K562 (cell line): ENCODE data around the gene TAS2R39. TPM values are rescaled to one million over a fixed set of nuclear protein-coding genes. Genes with fewer than 3 reads are reported as not detected.

Source experiments
- ATAC-seq: fragments of 200-7000 bp; cut with Tn5 transposase; 3 replicates; pipeline ENCODE4 v1.9.1; 2020; ENCODE audit warnings: moderate library complexity
- BruUV-seq: library from RNA; stranded (reverse); fragments of 400-500 nt; replicated peaks from 2 replicates; lab custom pipeline; 2021; lab: Mats Ljungman, UMichigan
- CTCF ChIA-PET: fragments of 300-600 bp; formaldehyde crosslinking; extraction: SDS; loops from one replicate; lab custom pipeline; 2021; ENCODE audit warnings: low intra/inter-chr PET ratio; lab: Yijun Ruan, JAX
- POLR2A ChIA-PET: fragments of 300-600, 350-650 bp; sonication (Branson Sonifier 250); formaldehyde crosslinking; extraction: SDS; loops from one replicate; lab custom pipeline; 2021; ENCODE audit warnings: antibody characterized with exemption, inconsistent platforms; lab: Yijun Ruan, JAX
- DNase-seq, 4 experiments: peaks; one replicate each; pipeline versions ENCODE4 v3.0.0 to v3.0.0-alpha.2; 2011 to 2018; ENCODE audit warnings: low spot score in 3 of 4, mixed read lengths in 3 of 4; ENCODE audit errors: extremely low read depth in 1 of 4
- FAIRE-seq: peaks from 2 replicates; lab custom pipeline; 2011; peaks lifted over from hg19 to GRCh38; lab: Jason Lieb, UNC
- H2AFZ ChIP-seq: 2 replicates; pipeline ENCODE4 v1.6.0; 2011; ENCODE audit warnings: low read depth, low read length, control low read depth, inconsistent platforms
- H3K27ac ChIP-seq: fragments of 200-600 bp; 3 replicates; pipeline ENCODE4 v1.8.0; 2011; ENCODE audit warnings: low read depth, mild to moderate bottlenecking, control low read depth, inconsistent platforms, low read length, moderate library complexity, mixed read lengths; ENCODE audit errors: extremely low read depth
- H3K27me3 ChIP-seq, 2 experiments: fragments of 300-600 bp in 1 of 2; 2 replicates in 1 of 2; 3 replicates in 1 of 2; pipeline versions ENCODE4 v1.6.0 to v1.8.0; 2011; ENCODE audit warnings: inconsistent platforms in 2 of 2, low read length in 2 of 2, mild to moderate bottlenecking in 1 of 2, mixed read lengths in 1 of 2, moderate library complexity in 1 of 2; ENCODE audit not compliant: control insufficient read depth in 2 of 2, insufficient read depth in 2 of 2
- H3K36me3 ChIP-seq: fragments of 300-600 bp; 3 replicates; pipeline ENCODE4 v1.8.0; 2011; ENCODE audit warnings: mild to moderate bottlenecking, low read length, inconsistent platforms; ENCODE audit not compliant: control insufficient read depth, insufficient read depth
- H3K4me1 ChIP-seq, 2 experiments: fragments of 200-600 bp in 1 of 2; replicated peaks in 1 of 2; 2 replicates in 1 of 2; 3 replicates in 1 of 2; pipeline versions ENCODE4 v1.5.1 to v1.8.0; 2011; ENCODE audit warnings: inconsistent platforms in 2 of 2, low read length in 2 of 2, mild to moderate bottlenecking in 1 of 2, mixed read lengths in 1 of 2, moderate library complexity in 1 of 2; ENCODE audit not compliant: control insufficient read depth in 2 of 2, insufficient read depth in 2 of 2
- H3K4me2 ChIP-seq: 2 replicates; pipeline ENCODE4 v1.6.1; 2011; ENCODE audit warnings: low read length, control low read depth, inconsistent platforms, mixed read lengths; ENCODE audit not compliant: insufficient read depth
- H3K4me3 ChIP-seq: fragments of 200-600 bp; sonication (generic), shearing (Covaris generic); 2 replicates; pipeline ENCODE4 v1.5.1; 2016; ENCODE audit warnings: control low read depth, inconsistent platforms
- H3K79me2 ChIP-seq: fragments of 200-600 bp; 3 replicates; pipeline ENCODE4 v1.8.0; 2011; ENCODE audit warnings: low read length, inconsistent platforms; ENCODE audit not compliant: control insufficient read depth, insufficient read depth
- H3K9ac ChIP-seq, 2 experiments: 2 replicates each; pipeline versions ENCODE4 v1.6.0 to v1.6.1; 2011; ENCODE audit warnings: low read depth in 2 of 2, low read length in 2 of 2, control low read depth in 1 of 2, inconsistent platforms in 1 of 2, mild to moderate bottlenecking in 1 of 2, mixed read lengths in 1 of 2; ENCODE audit not compliant: insufficient read depth in 1 of 2
- H3K9me1 ChIP-seq: one replicate; pipeline ENCODE4 v1.6.0; 2011; ENCODE audit warnings: inconsistent platforms, mild to moderate bottlenecking, low read length, moderate library complexity; ENCODE audit not compliant: control insufficient read depth, insufficient read depth
- H3K9me3 ChIP-seq: replicated peaks from 2 replicates; pipeline ENCODE4 v1.5.1; 2011; ENCODE audit warnings: low read depth, low read length, inconsistent platforms; ENCODE audit not compliant: control insufficient read depth, insufficient read depth
- H4K20me1 ChIP-seq: replicated peaks from 2 replicates; pipeline ENCODE4 v1.6.1; 2011; ENCODE audit warnings: low read length, inconsistent platforms, mixed read lengths; ENCODE audit not compliant: control insufficient read depth, insufficient read depth
- ARNT ChIP-seq, 2 experiments: fragments of 450-650 bp; IDR thresholded peaks; 2 replicates each; pipeline ENCODE4 v1.6.1; 2016; ENCODE audit warnings: mild to moderate bottlenecking in 1 of 2
- GATA2 ChIP-seq: sonication (generic); formaldehyde crosslinking; IDR thresholded peaks from 2 replicates; pipeline ENCODE4 v1.4.0; 2020; ENCODE audit warnings: mild to moderate bottlenecking, missing genetic modification reagents
- LARP7 ChIP-seq: fragments of 450-650 bp; IDR thresholded peaks from 2 replicates; pipeline ENCODE4 v1.6.1; 2016
- MGA ChIP-seq: fragments of 450-650 bp; IDR thresholded peaks from 2 replicates; pipeline ENCODE4 v1.6.1; 2016; ENCODE audit warnings: mild to moderate bottlenecking, moderate library complexity
- NR0B1 ChIP-seq: fragments of 450-650 bp; IDR thresholded peaks from one replicate; pipeline ENCODE4 v1.6.1; 2018; ENCODE audit warnings: mild to moderate bottlenecking, moderate library complexity; ENCODE audit not compliant: partially characterized antibody
- TARDBP ChIP-seq: fragments of 450-650 bp; IDR thresholded peaks from 2 replicates; pipeline ENCODE4 v1.6.1; 2016
- ZC3H11A ChIP-seq: IDR thresholded peaks from 2 replicates; pipeline ENCODE4 v1.6.1; 2012; ENCODE audit warnings: low read depth, low read length, improper control_type of control experiment
- ZNF165 ChIP-seq: fragments of 250-450 bp; sonication (Bioruptor Pico); IDR thresholded peaks from 2 replicates; pipeline ENCODE4 v1.4.0; 2020; ENCODE audit warnings: borderline replicate concordance
- WGBS: fragments of 100-300 bp; shearing (Covaris generic); methylation state at CpG from one replicate; pipeline ENCODE4 v1.1.6; 2016; ENCODE audit warnings: low coverage, mixed read lengths; ENCODE audit not compliant: insufficient coverage; ENCODE audit errors: missing lambda C conversion rate; 5-methylcytosine and 5-hydroxymethylcytosine counted together
- in situ Hi-C: fragments of 300-500 bp; cut with MboI; formaldehyde crosslinking; loops from 4 replicates; pipeline ENCODE4 v1.15.0; 2018; ENCODE audit warnings: inconsistent platforms, mixed read lengths
- intact Hi-C: fragments of 100-400 bp; cut with micrococcal nuclease; formaldehyde crosslinking; loops from 2 replicates; pipeline ENCODE4 v1.14.2; 2022
- polyA plus RNA-seq, 8 experiments: library from polyadenylated mRNA; depleted of rRNA in 4 of 8; stranded (reverse) in 5 of 8; unstranded in 3 of 8; fragments of >200 nt; fragmentation: Nextera tagmentation in 2 of 8; fragmentation: Illumina TruSeq in 1 of 8; extraction: Ambion mirVana in 2 of 8; extraction: Trizol in 1 of 8; gene quantifications; 2 replicates each; pipeline versions ENCODE4 v1.2.1 to v1.2.3, GENCODE V29; 2011 to 2014; ENCODE audit warnings: inconsistent platforms in 1 of 8, missing spikeins in 1 of 8
- total RNA-seq, 7 experiments: library from RNA; depleted of rRNA in 6 of 7; stranded (reverse); fragments of >200 nt in 6 of 7; fragmentation: Illumina TruSeq in 2 of 7; extraction: Trizol in 2 of 7; gene quantifications; 2 replicates each; pipeline versions ENCODE4 v1.2.1 to v1.2.3, GENCODE V29; 2011 to 2021; ENCODE audit warnings: low replicate concordance in 1 of 7

Gene TAS2R39
- total and polyA plus RNA-seq, 9 of the 15 experiments (the other 6 are each of a cell fraction or from before 2014, with no cell fraction given): not detected

- ATAC-seq (no peak; the same call in 2 of the 3 replicates), FAIRE-seq (no peak), DNase-seq (no peak)
- Histone ChIP-seq H3K36me3 (no peaks in the 10 kb centered on the region), H2AFZ (no peak overlapping the region), H3K9me1 (no peaks in the 10 kb centered on the region), H3K4me2 (no peak overlapping the region), H3K27me3 (peaks cover 15 to 23% of the 10 kb centered on the region in 2 experiments; a peak in 4 of 5 replicates), H3K4me1 (no peaks in the 10 kb centered on the region), H3K9me3 (no peaks in the 10 kb centered on the region; the same call in 1 of the 2 replicates), H3K9ac (no peak overlapping the region), H3K79me2 (no peaks in the 10 kb centered on the region), H4K20me1 (no peaks in the 10 kb centered on the region), H3K27ac (no peak overlapping the region), H3K4me3 (no peak overlapping the region)
- ChIA-PET POLR2A (no interaction called here), CTCF (interaction anchor here (0.7 kb wide), 1 partner anchor 71 kb away, joined by 3 read pairs; no protein-coding TSS in a partner anchor)
- intact Hi-C loops (no loop called here), in situ Hi-C loops (loop anchor here (10.0 kb wide), 1 partner anchor 604 kb away; no protein-coding TSS in a partner anchor)
- no TSS peak for BruUV-seq
- 2% methylated on average over 9 of the region's 9 CpGs for WGBS
- no peak for TF ChIP-seq ARNT (IDR thresholded peaks at IDR 0.05)
- TF ChIP-seq ZC3H11A: no peak
- TF ChIP-seq ZNF165: no peak
- TF ChIP-seq GATA2: no peak
- TF ChIP-seq MGA: no peak
- no peak for TF ChIP-seq LARP7
- TF ChIP-seq TARDBP: no peak
- TF ChIP-seq NR0B1: no peak
Measured at GRCh38 chr7:143229054-143229790, 46.0 kb downstream of the TAS2R39 start.
